Cerebellar nuclear complex (tissue), 1 donor: ENCODE results near the gene CDC37.

Experiments
- DNase-seq, 2 experiments: peaks; one replicate each; lab custom pipeline; 2025; lab: John Stamatoyannopoulos, UW

CDC37 gene

GRCh38 chr19:10403137-10404021 is at the start of gene CDC37:
CDC37 (minus strand) TSS chr19:10403542; CDS start chr19:10403479, 63 bp downstream.
- DNase-seq, result peak in 1 of 2 experiments; percentile 84

GRCh38 chr19:10450853-10451609 is 47.7 kb upstream of the CDC37 start:
- no peak for DNase-seq

- no peak for DNase-seq
Observed at GRCh38 chr19:10450191-10450852, 47.0 kb upstream of the CDC37 start.

- DNase-seq, result no peak
Observed at GRCh38 chr19:10449037-10449436, 45.7 kb upstream of the CDC37 start.

GRCh38 chr19:10442698-10443097 is 39.4 kb upstream of the CDC37 start:
- no peak for DNase-seq

- DNase-seq, result no peak
Observed at GRCh38 chr19:10439588-10439987, 36.2 kb upstream of the CDC37 start.

- no peak for DNase-seq
Observed at GRCh38 chr19:10433131-10433536, 29.8 kb upstream of the CDC37 start.

- DNase-seq, result no peak
Observed at GRCh38 chr19:10432736-10433130, 29.4 kb upstream of the CDC37 start.

- DNase-seq, result no peak
Observed at GRCh38 chr19:10431943-10432735, 28.8 kb upstream of the CDC37 start.

- no peak for DNase-seq
Observed at GRCh38 chr19:10431254-10431942, 28.1 kb upstream of the CDC37 start.

- DNase-seq, result no peak
Observed at GRCh38 chr19:10430505-10431253, 27.3 kb upstream of the CDC37 start.

GRCh38 chr19:10428996-10429381 is 25.6 kb upstream of the CDC37 start:
- DNase-seq, result no peak

GRCh38 chr19:10427169-10427568 is 23.8 kb upstream of the CDC37 start:
- DNase-seq, result no peak

- no peak for DNase-seq
Observed at GRCh38 chr19:10424011-10424637, 20.8 kb upstream of the CDC37 start.

- DNase-seq, result no peak
Observed at GRCh38 chr19:10422846-10423245, 19.5 kb upstream of the CDC37 start.

GRCh38 chr19:10422046-10422461 is 18.7 kb upstream of the CDC37 start:
- no peak for DNase-seq

GRCh38 chr19:10421240-10422045 is 18.1 kb upstream of the CDC37 start:
- no peak for DNase-seq

GRCh38 chr19:10420444-10421239 is 17.3 kb upstream of the CDC37 start, which contains the start of gene PDE4A:
PDE4A (plus strand) TSS chr19:10420538; CDS start chr19:10420765, 227 bp downstream.
- no peak for DNase-seq
